ENCODE results near the gene NME3. TPM values are rescaled to one million over a fixed set of nuclear protein-coding genes. Genes with fewer than 3 reads are reported as not detected.

NME3 gene
- total and polyA plus RNA-seq, 10 of the 15 experiments (the other 5 are each of a cell fraction or from before 2014, with no cell fraction given) = 0.61 to 55.5 (median 26.5) TPM

DNA sequence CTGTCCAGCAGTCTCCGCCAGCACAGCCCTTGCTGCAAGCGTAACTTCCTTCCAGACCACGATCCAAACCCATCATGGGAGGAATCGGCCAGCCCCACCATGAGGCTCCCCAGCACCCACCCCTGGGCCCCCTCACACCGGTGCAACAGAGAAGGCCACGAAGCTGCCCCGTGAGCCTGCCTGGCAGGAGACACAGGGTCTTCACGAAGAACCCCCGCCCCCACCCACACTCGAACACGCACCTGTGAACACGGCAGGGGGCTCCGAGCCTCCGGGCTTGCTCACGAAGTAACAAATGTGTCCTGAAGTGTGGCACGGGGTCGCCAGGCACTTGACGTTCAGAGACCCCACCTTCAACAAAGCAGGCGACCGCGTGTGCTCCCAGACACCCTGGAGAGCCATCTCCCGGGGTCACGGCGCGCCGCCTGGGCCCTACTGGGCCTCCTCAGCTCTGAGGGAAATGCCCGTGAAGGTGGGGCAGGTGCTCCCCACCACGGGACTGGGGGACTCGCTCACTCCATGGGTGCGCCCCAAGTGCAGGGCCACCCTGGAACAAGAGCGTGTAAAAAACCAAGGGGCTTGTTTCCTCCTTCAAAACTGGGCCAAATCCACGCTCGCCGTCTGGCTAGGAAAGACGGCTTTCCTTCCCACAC lies 47.7 kb upstream of the NME3 start:
- no peak for FAIRE-seq
- H3K9ac ChIP-seq (ENCODE audit: control insufficient read depth, insufficient read depth, low read length) = no peak overlapping the region
- intact Hi-C loops (cut with micrococcal nuclease; ENCODE audit: unreplicated experiment) = no loop called here
- ChIA-PET RAD21 (ENCODE audit: unreplicated experiment) (no interaction called here), POLR2A (no interaction called here), SMC1A (ENCODE audit: uncharacterized antibody, unreplicated experiment) (no interaction called here), CTCF (no interaction called here)
- no peak for ATAC-seq
- no peaks in the 10 kb centered on the region for H3K79me2 ChIP-seq (ENCODE audit: control insufficient read depth, insufficient read depth, low read length)
- WGBS (ENCODE audit: insufficient coverage, insufficient replicate concordance, low lambda C conversion rate, missing lambda C conversion rate) = 95% methylated on average over 33 of the region's 35 CpGs
- in situ Hi-C loops (cut with MboI) = no loop called here
- no peaks in the 10 kb centered on the region for H3K27me3 ChIP-seq (replicated peaks in 1 of 2; ENCODE audit: control insufficient read depth in 2 of 2, insufficient read depth in 2 of 2, low read length in 1 of 2)
- no peak overlapping the region for H3K4me3 ChIP-seq
- H3K36me3 ChIP-seq (ENCODE audit: control insufficient read depth in 2 of 2, insufficient read depth in 2 of 2, low read length in 1 of 2) = no peaks in the 10 kb centered on the region; a peak in 2 of 4 replicates
- no peak for DNase-seq (ENCODE audit: low read depth, low spot score)
- no peaks in the 10 kb centered on the region for H3K9me3 ChIP-seq (replicated peaks; ENCODE audit: control insufficient read depth, insufficient read depth, low read length)
- H2AFZ ChIP-seq (ENCODE audit: control insufficient read depth, low read depth, low read length) = no peak overlapping the region
- H3K4me2 ChIP-seq (ENCODE audit: control insufficient read depth, insufficient read depth) = no peak overlapping the region
- TF ChIP-seq SP1 (IDR thresholded peaks at IDR 0.05; ENCODE audit: low read depth, low read length) = no peak
- TF ChIP-seq ZNF207 (IDR thresholded peaks at IDR 0.05; ENCODE audit: borderline replicate concordance) = no peak
- no peak for TF ChIP-seq HCFC1 (IDR thresholded peaks at IDR 0.05; ENCODE audit: low read length)
- TF ChIP-seq EZH2 (IDR thresholded peaks at IDR 0.05; ENCODE audit: borderline replicate concordance, control insufficient read depth, low read depth, low read length) = no peak
- TF ChIP-seq, protein P1, sequence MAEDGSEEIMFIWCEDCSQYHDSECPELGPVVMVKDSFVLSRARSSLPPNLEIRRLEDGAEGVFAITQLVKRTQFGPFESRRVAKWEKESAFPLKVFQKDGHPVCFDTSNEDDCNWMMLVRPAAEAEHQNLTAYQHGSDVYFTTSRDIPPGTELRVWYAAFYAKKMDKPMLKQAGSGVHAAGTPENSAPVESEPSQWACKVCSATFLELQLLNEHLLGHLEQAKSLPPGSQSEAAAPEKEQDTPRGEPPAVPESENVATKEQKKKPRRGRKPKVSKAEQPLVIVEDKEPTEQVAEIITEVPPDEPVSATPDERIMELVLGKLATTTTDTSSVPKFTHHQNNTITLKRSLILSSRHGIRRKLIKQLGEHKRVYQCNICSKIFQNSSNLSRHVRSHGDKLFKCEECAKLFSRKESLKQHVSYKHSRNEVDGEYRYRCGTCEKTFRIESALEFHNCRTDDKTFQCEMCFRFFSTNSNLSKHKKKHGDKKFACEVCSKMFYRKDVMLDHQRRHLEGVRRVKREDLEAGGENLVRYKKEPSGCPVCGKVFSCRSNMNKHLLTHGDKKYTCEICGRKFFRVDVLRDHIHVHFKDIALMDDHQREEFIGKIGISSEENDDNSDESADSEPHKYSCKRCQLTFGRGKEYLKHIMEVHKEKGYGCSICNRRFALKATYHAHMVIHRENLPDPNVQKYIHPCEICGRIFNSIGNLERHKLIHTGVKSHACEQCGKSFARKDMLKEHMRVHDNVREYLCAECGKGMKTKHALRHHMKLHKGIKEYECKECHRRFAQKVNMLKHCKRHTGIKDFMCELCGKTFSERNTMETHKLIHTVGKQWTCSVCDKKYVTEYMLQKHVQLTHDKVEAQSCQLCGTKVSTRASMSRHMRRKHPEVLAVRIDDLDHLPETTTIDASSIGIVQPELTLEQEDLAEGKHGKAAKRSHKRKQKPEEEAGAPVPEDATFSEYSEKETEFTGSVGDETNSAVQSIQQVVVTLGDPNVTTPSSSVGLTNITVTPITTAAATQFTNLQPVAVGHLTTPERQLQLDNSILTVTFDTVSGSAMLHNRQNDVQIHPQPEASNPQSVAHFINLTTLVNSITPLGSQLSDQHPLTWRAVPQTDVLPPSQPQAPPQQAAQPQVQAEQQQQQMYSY (CRISPR knock-in tag; IDR thresholded peaks at IDR 0.05) = no peak
- no peaks in the 10 kb centered on the region for H4K20me1 ChIP-seq (ENCODE audit: control insufficient read depth, insufficient read depth)
- BruUV-seq (replicated peaks) = no TSS peak
- H3K27ac ChIP-seq (ENCODE audit: control insufficient read depth, insufficient read depth) = no peak overlapping the region
- no peaks in the 10 kb centered on the region for H3K4me1 ChIP-seq (ENCODE audit: control insufficient read depth, insufficient read depth, low read length)

All from GM12878 (cell line).